NCI-H446 treated with DMSO at 0.1 percent for 48 hours (cell line): ENCODE data around the gene CHMP2A.

Experiments
- DNase-seq: peaks from one replicate; lab custom pipeline; 2025; lab: John Stamatoyannopoulos, UW

The CHMP2A gene

GRCh38 chr19:58569943-58570670, 15.2 kb upstream of the CHMP2A start:
- no peak for DNase-seq

- DNase-seq: no peak
Observed at GRCh38 chr19:58569191-58569942, 14.5 kb upstream of the CHMP2A start.

GRCh38 chr19:58568453-58569130, 13.7 kb upstream of the CHMP2A start:
- no peak for DNase-seq

GRCh38 chr19:58566989-58567388, 12.1 kb upstream of the CHMP2A start:
- DNase-seq: no peak

- no peak for DNase-seq
Observed at GRCh38 chr19:58563823-58564222, 8.9 kb upstream of the CHMP2A start.

- DNase-seq: no peak
Observed at GRCh38 chr19:58563034-58563573, 8.2 kb upstream of the CHMP2A start.

- no peak for DNase-seq
Observed at GRCh38 chr19:58562122-58563033, 7.5 kb upstream of the CHMP2A start.

GRCh38 chr19:58561373-58562121, 6.6 kb upstream of the CHMP2A start:
- no peak for DNase-seq

- DNase-seq: no peak
Observed at GRCh38 chr19:58560921-58561320, 6.0 kb upstream of the CHMP2A start.

GRCh38 chr19:58560007-58560887, 5.3 kb upstream of the CHMP2A start:
- no peak for DNase-seq

GRCh38 chr19:58559275-58560006, 4.5 kb upstream of the CHMP2A start:
- DNase-seq: no peak

- DNase-seq: no peak
Observed at GRCh38 chr19:58558623-58559274, 3.8 kb upstream of the CHMP2A start.

GRCh38 chr19:58558066-58558622, 3.2 kb upstream of the CHMP2A start, which contains the start of gene UBE2M:
UBE2M (minus strand) TSS chr19:58558611; CDS start chr19:58558381, 230 bp downstream.
- no peak for DNase-seq

- DNase-seq: no peak
Observed at GRCh38 chr19:58557221-58558065, 2.5 kb upstream of the CHMP2A start.

- no peak for DNase-seq
Observed at GRCh38 chr19:58556622-58557220, 1.8 kb upstream of the CHMP2A start.

GRCh38 chr19:58555920-58556621, 1.2 kb upstream of the CHMP2A start:
- no peak for DNase-seq
